Stimulated activated CD4-positive, alpha-beta T cell treated with anti-CD3 and anti-CD28 coated beads, Interleukin-2, amount 100 ng/mL, for 4 hours (primary cell): Measurements from ENCODE around the gene BLOC1S1.
A peak's percentile ranks its signal among the peaks of the same experiment; 100 is the strongest.

Experiments
- DNase-seq: peaks from one replicate; pipeline ENCODE4 v3.0.0-alpha.2; 2020; ENCODE audit warnings: low read depth

The BLOC1S1 gene

GRCh38 chr12:55715833-55716581 lies at the start of gene BLOC1S1:
TSS of gene BLOC1S1 (plus strand) at chr12:55716046. CDS start at chr12:55716052, 6 bp downstream.
- peak; percentile 83 for DNase-seq

DNA sequence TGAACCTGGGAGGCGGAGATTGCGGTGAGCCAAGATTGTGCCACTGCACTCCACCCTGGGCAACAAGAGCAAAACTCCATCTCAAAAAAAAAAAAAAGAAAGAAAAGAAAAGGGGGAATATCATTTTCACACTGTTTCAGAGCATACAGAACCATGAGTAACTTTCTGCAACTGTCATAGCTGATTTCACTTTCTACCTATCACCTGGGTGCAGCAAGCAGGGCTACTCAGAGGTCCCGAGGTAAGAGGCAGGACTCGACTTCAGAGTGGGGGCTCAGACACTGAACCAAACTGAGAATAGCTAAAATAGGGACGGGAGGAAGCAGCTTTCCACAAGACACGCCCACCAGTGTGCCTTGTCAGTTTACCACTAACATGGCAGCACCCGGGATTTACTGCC lies 49.3 kb upstream of the BLOC1S1 start:
- no peak for DNase-seq

DNA sequence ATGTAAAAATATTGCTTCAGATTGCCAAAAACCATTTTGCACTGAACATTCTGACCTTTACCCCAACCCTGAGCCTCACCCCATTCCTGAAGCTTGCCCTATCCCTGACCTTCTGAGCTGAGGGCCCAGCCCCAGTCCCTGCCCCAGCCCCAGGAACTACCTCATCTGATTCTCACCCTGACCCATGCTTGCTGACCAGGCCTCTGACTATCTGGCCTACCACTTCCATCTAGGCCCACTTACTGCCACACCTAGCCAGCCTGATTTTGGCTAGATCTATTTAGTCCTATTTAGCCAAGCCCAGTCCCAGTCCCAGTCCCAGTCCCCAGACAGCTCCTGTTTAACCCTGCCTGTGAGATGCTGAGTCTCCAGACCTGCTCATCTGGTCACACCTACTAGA lies 45.6 kb upstream of the BLOC1S1 start:
- DNase-seq, result no peak

DNA sequence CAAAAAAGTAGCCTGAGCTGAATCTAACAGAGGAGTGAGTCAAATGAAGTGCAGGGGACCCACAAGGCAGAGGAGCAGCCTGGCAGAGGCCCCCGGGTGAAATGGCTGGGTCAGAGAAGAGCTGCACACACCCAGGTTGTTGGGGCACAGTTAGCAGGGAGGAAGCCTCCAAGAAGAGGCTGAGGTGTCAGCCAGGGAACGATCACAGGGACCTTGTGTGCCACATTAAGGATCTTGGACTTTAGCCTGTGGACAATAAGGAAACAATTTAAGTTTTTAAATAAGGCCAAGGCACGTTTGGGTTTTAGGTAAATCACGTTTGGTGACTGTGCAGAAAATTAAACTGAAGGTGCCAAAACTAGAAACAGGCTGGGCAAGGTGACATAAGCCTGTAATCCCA lies 44.1 kb upstream of the BLOC1S1 start:
- no peak for DNase-seq

- DNase-seq, result no peak
Observed at GRCh38 chr12:55673638-55674037, 42.2 kb upstream of the BLOC1S1 start.

GRCh38 chr12:55675666-55676065 lies 40.2 kb upstream of the BLOC1S1 start:
- no peak for DNase-seq

DNA sequence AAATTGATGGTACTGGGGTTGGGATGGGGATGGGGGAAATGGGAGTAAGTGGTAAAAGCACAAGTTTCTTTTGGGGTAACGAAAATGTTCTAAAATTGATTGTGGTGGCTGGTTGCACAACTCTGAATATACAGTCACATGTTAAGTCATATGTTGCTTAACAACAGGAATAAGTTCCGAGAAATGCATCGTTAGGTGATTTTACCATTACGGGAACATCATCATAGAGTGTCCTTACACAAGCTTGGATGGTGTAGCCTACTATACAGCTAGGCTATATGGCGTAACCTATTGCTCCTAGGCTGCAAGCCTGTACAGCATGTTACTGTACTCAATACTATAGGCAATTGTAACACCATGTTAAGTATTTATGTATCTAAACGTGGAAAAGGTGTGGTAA lies 39.1 kb upstream of the BLOC1S1 start:
- no peak for DNase-seq

GRCh38 chr12:55679691-55680090 lies 36.2 kb upstream of the BLOC1S1 start:
- DNase-seq, result no peak

DNA sequence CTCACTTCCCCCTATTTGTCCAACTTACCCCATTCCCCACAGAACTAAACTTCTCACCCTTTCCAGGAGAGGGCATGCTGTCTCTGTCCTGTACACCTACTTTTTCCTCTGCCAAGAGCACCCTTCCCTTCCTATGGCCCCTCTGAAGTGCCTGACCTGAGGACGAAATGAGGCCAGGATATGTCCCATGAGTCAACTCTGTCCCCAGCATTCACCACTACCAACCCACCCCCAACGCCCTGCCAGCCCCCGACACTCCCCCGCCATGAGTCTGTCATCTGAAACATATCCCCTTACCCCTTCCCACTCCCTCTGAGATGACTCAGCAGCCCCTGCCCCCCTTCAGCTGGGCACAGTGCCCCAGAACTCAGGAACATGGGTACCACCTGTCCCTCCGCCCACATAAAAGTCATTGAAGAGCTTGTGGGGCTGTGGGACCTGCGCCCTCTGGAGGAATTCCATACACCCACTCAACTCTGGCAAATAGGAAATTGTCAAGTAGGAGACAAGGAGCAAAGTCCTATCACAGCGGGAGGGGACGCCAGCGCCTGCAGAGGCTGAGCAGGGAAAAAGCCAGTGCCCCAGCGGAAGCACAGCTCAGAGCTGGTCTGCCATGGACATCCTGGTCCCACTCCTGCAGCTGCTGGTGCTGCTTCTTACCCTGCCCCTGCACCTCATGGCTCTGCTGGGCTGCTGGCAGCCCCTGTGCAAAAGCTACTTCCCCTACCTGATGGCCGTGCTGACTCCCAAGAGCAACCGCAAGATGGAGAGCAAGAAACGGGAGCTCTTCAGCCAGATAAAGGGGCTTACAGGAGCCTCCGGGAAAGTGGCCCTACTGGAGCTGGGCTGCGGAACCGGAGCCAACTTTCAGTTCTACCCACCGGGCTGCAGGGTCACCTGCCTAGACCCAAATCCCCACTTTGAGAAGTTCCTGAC lies 34.4 kb upstream of the BLOC1S1 start:
- DNase-seq, result no peak

DNA sequence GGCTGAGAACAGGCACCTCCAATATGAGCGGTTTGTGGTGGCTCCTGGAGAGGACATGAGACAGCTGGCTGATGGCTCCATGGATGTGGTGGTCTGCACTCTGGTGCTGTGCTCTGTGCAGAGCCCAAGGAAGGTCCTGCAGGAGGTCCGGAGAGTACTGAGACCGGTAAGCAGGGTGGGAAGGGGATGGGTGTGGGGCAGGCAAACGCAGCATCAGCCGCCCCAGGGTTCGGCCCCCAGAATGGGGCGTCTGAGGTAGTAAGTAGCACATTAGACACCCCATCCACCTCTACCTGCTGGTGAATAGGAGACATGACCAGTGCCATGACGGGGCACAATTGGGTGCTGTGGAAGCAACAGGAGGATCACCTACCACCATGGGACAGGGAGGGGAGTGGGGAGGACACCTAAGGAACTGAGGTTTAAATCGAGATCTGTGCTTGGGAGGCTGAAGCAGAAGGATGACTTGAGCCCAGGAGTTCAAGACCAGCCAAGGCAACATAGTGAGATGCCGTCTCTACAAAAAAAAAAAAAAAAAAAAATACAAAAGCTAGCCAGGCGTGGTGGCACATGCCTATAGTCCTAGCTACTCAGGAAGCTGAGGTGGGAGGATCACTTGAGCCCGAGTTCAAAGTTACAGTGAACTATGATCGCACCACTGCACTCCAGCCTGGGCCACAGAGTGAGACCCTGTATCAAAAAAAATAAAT lies 33.6 kb upstream of the BLOC1S1 start:
- no peak for DNase-seq

DNA sequence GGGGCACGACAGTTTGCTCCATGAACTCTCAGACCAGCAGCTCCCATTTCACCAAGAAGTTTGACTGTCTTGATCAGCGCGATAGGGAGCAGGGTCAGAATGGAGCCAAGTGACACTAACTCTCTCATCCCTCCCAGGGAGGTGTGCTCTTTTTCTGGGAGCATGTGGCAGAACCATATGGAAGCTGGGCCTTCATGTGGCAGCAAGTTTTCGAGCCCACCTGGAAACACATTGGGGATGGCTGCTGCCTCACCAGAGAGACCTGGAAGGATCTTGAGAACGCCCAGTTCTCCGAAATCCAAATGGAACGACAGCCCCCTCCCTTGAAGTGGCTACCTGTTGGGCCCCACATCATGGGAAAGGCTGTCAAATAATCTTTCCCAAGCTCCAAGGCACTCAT lies 32.2 kb upstream of the BLOC1S1 start:
- DNase-seq, result no peak

- DNase-seq, result no peak
Observed at GRCh38 chr12:55684761-55685370, 31.0 kb upstream of the BLOC1S1 start.

GRCh38 chr12:55685671-55686070 lies 30.2 kb upstream of the BLOC1S1 start:
- DNase-seq, result no peak

DNA sequence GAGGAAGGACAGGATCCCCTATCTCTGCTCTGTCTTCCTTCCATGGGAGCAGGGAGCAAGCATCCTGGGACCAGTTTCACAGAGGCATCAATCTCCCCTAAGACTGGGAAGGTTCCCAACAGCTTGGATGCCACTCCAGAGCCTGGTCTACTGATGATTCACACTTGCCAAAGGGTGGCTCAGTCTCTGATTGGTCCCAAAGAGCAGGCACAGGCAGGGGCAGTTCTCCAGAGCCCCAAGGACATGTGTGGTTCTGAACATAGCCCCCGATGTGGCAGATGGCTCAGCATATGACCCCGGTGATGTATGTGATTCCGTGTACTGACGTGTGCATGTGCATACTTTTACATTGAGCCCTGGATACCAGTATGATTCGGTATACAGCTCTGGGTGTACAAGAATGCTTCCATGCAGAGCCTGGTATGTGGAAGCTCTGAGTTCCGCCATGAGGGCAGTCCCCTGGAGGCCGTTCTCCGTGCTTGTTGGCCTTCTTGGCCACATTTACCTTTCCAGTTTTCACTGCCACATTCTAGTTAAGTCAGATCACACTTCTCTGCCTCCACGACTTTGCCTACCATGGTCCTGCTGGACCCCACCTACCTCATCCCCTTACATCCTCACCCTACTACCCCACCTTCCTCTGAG lies 29.4 kb upstream of the BLOC1S1 start:
- DNase-seq, result no peak

DNA sequence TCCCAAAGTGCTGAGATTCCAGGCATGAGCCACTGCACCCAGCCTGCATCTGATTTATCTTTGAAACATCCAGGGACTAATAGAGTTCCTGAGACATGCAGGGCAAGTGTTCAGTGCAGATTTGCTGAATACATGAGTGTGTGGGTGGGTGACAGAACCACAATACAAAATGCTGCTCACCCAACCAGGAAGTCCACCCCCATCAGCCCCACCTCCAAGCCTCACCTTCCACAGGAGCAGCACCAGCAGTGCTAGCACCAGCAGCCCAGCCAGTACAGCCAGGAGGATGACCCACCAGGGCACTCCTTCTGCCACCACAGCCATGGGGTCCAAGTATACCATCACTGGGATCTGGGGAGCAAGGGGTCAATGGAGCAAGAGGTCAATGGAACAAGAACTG lies 28.1 kb upstream of the BLOC1S1 start:
- DNase-seq, result peak; percentile 11

DNA sequence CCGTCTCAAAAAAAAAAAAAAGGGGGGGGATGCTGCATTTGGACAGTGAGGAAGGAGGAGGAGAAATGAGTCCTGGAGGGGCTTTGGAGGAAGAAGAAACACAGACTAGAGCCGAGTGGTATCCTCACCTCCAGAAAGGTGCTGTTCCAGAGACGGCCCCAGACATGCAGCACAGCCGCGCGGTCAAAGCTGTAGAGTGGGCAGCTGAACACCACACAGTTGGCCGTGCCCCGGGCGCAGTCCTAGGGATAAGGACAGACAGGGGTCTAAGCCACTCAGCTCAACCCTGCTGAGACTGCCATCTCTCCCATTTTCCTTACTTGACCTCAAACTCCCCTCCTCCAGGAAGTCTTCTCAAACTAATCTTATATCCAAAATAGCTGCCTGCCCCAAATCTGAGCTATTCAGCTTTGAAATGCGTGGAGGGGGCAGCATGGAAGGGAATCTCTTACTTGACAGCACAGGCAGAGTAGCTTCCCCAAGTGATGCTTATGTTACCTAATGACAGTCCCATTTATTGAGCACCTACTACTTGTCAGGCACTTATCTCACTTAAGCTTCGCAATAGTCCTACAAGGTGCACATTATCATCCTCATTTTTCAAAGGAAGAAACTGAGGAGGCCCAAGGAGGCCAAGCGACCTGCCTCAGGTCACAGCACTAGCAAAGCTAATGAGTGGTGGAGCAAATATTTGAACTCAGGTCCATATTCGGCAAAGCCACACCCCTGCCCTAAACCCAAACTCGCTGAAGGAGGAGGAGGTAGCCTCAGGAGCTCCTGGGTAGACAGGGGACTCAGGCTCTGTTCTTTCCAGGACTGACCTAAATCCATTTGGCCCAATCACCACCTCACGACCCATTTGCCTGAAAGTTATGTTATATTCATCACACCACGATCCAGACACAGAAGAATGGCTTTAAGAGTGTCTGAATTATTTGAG lies 26.9 kb upstream of the BLOC1S1 start:
- DNase-seq, result no peak

GRCh38 chr12:55692631-55693322 lies 23.1 kb upstream of the BLOC1S1 start:
- no peak for DNase-seq

DNA sequence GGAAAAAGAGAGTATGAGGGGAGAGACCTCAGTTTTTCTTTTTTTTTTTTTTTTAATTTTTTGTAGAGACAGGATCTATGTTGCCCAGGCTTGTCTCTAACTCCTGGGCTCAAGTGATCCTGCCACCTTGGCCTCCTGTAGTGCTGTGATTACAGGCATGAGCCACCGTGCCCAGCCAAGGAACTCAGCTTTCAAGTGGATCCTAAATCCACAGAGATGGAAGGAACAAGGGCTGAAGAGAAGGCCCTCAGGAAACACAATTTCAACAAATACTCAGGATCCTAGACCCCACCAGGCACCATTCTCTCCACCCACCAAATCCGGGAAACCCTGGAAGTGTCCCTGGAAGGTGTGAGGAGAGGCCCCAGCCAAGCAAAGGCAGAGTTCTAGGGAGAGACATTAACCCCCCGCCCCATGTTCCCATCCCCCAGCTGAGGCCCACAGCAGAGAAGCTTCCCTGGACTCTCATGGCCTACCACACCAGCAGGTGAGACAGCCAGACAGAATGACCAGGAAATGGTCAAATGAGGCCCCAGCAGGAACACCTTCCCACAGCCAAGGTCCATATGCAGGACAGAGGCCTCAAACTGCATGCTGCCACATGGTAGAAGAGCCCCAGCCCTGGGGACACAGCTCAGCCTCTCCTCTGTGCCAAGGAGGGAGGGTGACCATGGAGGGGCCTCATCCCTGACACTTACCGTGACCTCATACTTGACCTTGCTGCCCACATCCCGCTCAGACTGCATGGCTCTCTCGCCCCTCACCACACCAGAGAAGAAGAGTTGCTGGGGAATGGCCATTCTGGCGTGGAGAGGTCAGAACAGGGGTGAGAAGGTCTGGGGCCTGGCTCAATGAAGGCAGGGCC lies 22.3 kb upstream of the BLOC1S1 start:
- DNase-seq, result no peak

DNA sequence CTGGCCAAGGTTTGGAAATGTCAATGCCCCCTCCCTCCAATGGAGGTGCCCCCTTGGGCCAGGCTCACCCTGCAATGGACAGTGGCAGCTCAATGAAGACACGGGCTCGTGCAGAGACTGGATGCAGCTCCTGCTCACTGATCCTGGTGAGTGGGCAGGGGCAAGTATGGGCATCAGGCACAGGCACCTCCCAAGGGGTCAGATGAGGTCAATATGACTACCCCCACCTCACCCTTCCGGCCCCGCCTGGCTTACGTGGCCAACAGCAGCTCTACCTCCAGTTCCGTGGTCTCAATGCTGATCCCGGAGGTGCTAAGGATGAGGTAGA lies 21.7 kb upstream of the BLOC1S1 start:
- no peak for DNase-seq
